Right atrium auricular region (tissue), 2 donors: ENCODE results near the gene THOC7. TPM values are rescaled to one million over a fixed set of nuclear protein-coding genes. Genes with fewer than 3 reads are reported as not detected.

ENCODE experiments used
- DNase-seq: peaks from one replicate; pipeline ENCODE4 v3.0.0-alpha.2; 2019; ENCODE audit warnings: low spot score
- H3K27ac ChIP-seq, 2 donors: fragments of 200-600 bp; sonication (generic); 1 replicate in 1 of 2; 2 replicates in 1 of 2; pipeline ENCODE4 v1.5.1; 2016 to 2019
- H3K27me3 ChIP-seq, 2 donors: fragments of 200-600 bp; sonication (generic); one replicate each; pipeline versions ENCODE4 v1.5.1 to v1.6.0; 2017 to 2019
- H3K36me3 ChIP-seq: fragments of 200-600 bp; sonication (generic); one replicate; pipeline ENCODE4 v1.5.1; 2016
- H3K4me1 ChIP-seq, 2 donors: fragments of 200-600 bp; sonication (generic); one replicate each; pipeline versions ENCODE4 v1.5.1 to v1.6.0; 2017 to 2019
- H3K4me3 ChIP-seq, 2 donors: fragments of 200-600 bp; sonication (generic); 1 replicate in 1 of 2; 2 replicates in 1 of 2; pipeline ENCODE4 v1.5.1; 2017 to 2019; ENCODE audit warnings: mild to moderate bottlenecking in 1 of 2, moderate library complexity in 1 of 2
- H3K9me3 ChIP-seq, 2 donors: fragments of 200-600 bp; sonication (generic); one replicate each; pipeline ENCODE4 v1.5.1; 2019
- total RNA-seq, 2 donors: library from RNA; depleted of rRNA; stranded (reverse); fragments of >200 nt; gene quantifications; one replicate each; pipeline ENCODE4 v1.1.0, GENCODE V29; 2016
- TF ChIP-seq, protein P1 (sequence below), 2 donors: fragments of 200-600 bp; sonication (generic); IDR thresholded peaks; one replicate each; pipeline ENCODE4 v1.5.1; 2019; ENCODE audit warnings: antibody characterized with exemption in 2 of 2

The THOC7 gene
- total RNA-seq, 2 donors from 2014 or later, result 55.1 to 63.6 TPM

DNA sequence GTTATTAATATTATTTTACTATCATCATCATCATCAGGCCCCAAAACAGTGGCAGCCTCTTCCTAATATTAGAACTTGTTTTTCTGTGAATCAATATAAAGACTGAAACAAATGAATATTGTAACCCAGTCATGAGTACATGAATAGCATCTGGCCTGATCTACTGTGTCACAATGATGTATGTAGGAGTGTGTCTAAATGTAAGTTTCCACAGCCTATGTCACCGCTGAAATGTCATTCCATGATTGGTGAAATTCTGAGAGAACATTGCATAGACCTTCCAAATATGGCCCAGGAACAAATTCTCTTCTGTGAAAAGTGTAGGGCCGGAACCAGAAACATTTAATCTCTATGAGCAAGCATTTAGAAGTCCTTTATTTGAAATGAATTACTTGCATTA, 65.1 kb downstream of the THOC7 start:
- H3K4me3 ChIP-seq, result no peak overlapping the region
- no peaks in the 10 kb centered on the region for H3K9me3 ChIP-seq
- TF ChIP-seq, protein P1, sequence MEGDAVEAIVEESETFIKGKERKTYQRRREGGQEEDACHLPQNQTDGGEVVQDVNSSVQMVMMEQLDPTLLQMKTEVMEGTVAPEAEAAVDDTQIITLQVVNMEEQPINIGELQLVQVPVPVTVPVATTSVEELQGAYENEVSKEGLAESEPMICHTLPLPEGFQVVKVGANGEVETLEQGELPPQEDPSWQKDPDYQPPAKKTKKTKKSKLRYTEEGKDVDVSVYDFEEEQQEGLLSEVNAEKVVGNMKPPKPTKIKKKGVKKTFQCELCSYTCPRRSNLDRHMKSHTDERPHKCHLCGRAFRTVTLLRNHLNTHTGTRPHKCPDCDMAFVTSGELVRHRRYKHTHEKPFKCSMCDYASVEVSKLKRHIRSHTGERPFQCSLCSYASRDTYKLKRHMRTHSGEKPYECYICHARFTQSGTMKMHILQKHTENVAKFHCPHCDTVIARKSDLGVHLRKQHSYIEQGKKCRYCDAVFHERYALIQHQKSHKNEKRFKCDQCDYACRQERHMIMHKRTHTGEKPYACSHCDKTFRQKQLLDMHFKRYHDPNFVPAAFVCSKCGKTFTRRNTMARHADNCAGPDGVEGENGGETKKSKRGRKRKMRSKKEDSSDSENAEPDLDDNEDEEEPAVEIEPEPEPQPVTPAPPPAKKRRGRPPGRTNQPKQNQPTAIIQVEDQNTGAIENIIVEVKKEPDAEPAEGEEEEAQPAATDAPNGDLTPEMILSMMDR (IDR thresholded peaks at IDR 0.05), result no peak
- H3K36me3 ChIP-seq, result no peaks in the 10 kb centered on the region
- no peak overlapping the region for H3K27ac ChIP-seq
- H3K27me3 ChIP-seq, result no peaks in the 10 kb centered on the region
- no peaks in the 10 kb centered on the region for H3K4me1 ChIP-seq
- DNase-seq, result no peak

- H3K27ac ChIP-seq, result no peak overlapping the region
- DNase-seq, result no peak
- H3K36me3 ChIP-seq, result no peaks in the 10 kb centered on the region
- H3K9me3 ChIP-seq, result no peaks in the 10 kb centered on the region
- H3K4me3 ChIP-seq, result no peak overlapping the region
- no peaks in the 10 kb centered on the region for H3K27me3 ChIP-seq
- TF ChIP-seq, protein P1 (IDR thresholded peaks at IDR 0.05), result no peak
- H3K4me1 ChIP-seq, result no peaks in the 10 kb centered on the region
These were observed 68.2 kb downstream of the THOC7 start for GRCh38 chr3:63795438-63795837.

GRCh38 chr3:63791974-63792373, 71.6 kb downstream of the THOC7 start:
- Histone ChIP-seq H3K27me3 (no peaks in the 10 kb centered on the region), H3K27ac (no peak overlapping the region), H3K36me3 (no peaks in the 10 kb centered on the region), H3K4me1 (no peaks in the 10 kb centered on the region), H3K9me3 (no peaks in the 10 kb centered on the region), H3K4me3 (no peak overlapping the region)
- DNase-seq, result no peak
- TF ChIP-seq, protein P1 (IDR thresholded peaks at IDR 0.05), result peak in 1 of 2 donors; percentile 45

Other genes with a start within 250 kb of the THOC7 start
- gene SNTN, start 211.1 kb downstream of the THOC7 start, total RNA-seq, result not detected
- not detected for gene C3orf49, start 44.5 kb downstream of the THOC7 start, total RNA-seq
- gene ATXN7, start 62 bp upstream of the THOC7 start, total RNA-seq, result 10 to 100 TPM; 13.9 to 15.5 TPM
- gene SCAANT1, start 48.6 kb upstream of the THOC7 start, total RNA-seq, result not detected
- 10 to 100 TPM; 48.2 to 74.5 TPM for gene PSMD6, start 159.7 kb upstream of the THOC7 start, total RNA-seq